Activated effector memory CD4-positive, alpha-beta T cell treated with Interleukin-2 at 50 U/mL for 16 hours (primary cell): ENCODE data around the gene HNMT.
"Not testable (repeated sequence)": the region's sequence is repeated elsewhere in the genome, so short reads cannot be mapped to it uniquely, and the experiment has no call there.

Source experiments
- DNase-seq: peaks from one replicate; pipeline ENCODE4 v3.0.0-alpha.2; 2020

Gene HNMT

GRCh38 chr2:137947032-137947727, 17.1 kb upstream of the HNMT start:
- no peak for DNase-seq

- no peak for DNase-seq
Measured at GRCh38 chr2:137947728-137948336, 16.4 kb upstream of the HNMT start.

GRCh38 chr2:137948894-137949293, 15.4 kb upstream of the HNMT start:
- DNase-seq, result no peak

- DNase-seq, result no peak
Measured at GRCh38 chr2:137950238-137950637, 14.0 kb upstream of the HNMT start.

GRCh38 chr2:137951586-137951985, 12.7 kb upstream of the HNMT start:
- no peak for DNase-seq

- no peak for DNase-seq
Measured at GRCh38 chr2:137952586-137953129, 11.6 kb upstream of the HNMT start.

GRCh38 chr2:137955536-137955935, 8.7 kb upstream of the HNMT start:
- DNase-seq, result no peak

- DNase-seq, result no peak
Measured at GRCh38 chr2:137957033-137957432, 7.2 kb upstream of the HNMT start.

- DNase-seq, result no peak
Measured at GRCh38 chr2:137959166-137959565, 5.1 kb upstream of the HNMT start.

- no peak for DNase-seq
Measured at GRCh38 chr2:137960223-137960622, 4.0 kb upstream of the HNMT start.

GRCh38 chr2:137961602-137962001, 2.7 kb upstream of the HNMT start:
- DNase-seq, result no peak

GRCh38 chr2:137963535-137964065, 673 bp upstream of the HNMT start:
- DNase-seq, result no peak

GRCh38 chr2:137964859-137965459, 686 bp downstream of the HNMT start:
- no peak for DNase-seq

GRCh38 chr2:137966043-137966442, 1.8 kb downstream of the HNMT start:
- no peak for DNase-seq

- DNase-seq, result no peak
Measured at GRCh38 chr2:137967042-137967441, 2.8 kb downstream of the HNMT start.

- no peak for DNase-seq
Measured at GRCh38 chr2:137968477-137969417, 4.5 kb downstream of the HNMT start.

- no peak for DNase-seq
Measured at GRCh38 chr2:137969418-137969765, 5.1 kb downstream of the HNMT start.

- no peak for DNase-seq
Measured at GRCh38 chr2:137969876-137970275, 5.6 kb downstream of the HNMT start.

- not testable (repeated sequence) for DNase-seq
Measured at GRCh38 chr2:137971259-137971658, 7.0 kb downstream of the HNMT start.

GRCh38 chr2:137973280-137973679, 9.0 kb downstream of the HNMT start:
- no peak for DNase-seq

GRCh38 chr2:137975280-137976271, 11.3 kb downstream of the HNMT start:
- no peak for DNase-seq

- DNase-seq, result no peak
Measured at GRCh38 chr2:137976274-137976673, 12.0 kb downstream of the HNMT start.
